B cell (primary cell): ENCODE results near the gene CETP.

Experiments
- EZH2 ChIP-seq: IDR thresholded peaks from 2 replicates; pipeline ENCODE4 v1.6.1; 2012; ENCODE audit warnings: borderline replicate concordance, low read depth, mild to moderate bottlenecking, moderate library complexity, low read length; ENCODE audit not compliant: insufficient read depth, poor library complexity, severe bottlenecking
- TF ChIP-seq, protein P1 (sequence below): fragments of 200-600 bp; IDR thresholded peaks from one replicate; pipeline ENCODE4 v1.8.0; 2022; ENCODE audit warnings: antibody characterized with exemption, mild to moderate bottlenecking

DNA sequence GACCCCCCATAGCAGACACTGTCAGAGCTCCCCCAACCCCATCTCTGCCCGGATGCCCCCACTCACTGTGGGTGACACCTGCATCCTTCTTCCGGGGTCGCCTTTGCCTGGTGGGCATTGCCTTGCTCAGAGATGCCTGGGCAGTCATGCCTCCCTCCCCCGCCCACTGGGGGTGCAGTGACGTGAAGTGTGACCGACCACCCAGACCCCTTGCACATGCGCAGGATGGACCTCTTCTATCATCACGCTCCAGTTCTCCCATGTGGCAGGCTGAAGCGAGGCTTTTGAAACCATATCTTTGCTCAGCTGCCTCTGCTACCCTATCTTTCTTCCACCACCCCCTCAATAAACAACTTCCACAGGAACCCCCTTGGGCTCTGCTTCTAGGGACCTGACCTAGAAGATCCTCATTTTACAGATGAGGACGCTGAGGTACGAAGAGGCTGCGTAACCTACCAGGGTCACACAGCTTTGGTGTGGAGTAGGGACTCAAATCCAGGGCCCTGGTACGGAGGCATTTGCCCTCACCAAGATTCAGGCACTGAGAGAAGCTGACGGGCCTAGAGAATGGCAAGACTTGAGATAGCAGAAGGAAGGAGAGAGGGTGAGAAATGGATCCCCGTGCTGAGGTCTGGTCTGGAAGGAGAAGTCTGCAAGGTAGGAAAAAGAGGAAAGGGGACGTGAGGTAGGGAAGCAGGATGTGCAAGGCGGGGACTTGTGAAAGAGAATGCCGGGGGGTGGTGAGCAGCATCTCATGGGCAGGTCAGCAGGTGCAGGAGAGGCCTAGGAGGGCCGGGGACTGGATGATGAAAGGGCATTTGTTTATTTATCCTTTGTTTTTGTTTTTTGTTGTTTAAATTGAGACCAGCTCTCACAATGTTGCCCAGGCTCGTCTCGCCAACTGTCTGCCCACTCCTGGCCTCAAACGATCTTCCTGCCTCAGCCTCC is 42.0 kb downstream of the CETP start:
- TF ChIP-seq EZH2: no peak
- TF ChIP-seq, protein P1, sequence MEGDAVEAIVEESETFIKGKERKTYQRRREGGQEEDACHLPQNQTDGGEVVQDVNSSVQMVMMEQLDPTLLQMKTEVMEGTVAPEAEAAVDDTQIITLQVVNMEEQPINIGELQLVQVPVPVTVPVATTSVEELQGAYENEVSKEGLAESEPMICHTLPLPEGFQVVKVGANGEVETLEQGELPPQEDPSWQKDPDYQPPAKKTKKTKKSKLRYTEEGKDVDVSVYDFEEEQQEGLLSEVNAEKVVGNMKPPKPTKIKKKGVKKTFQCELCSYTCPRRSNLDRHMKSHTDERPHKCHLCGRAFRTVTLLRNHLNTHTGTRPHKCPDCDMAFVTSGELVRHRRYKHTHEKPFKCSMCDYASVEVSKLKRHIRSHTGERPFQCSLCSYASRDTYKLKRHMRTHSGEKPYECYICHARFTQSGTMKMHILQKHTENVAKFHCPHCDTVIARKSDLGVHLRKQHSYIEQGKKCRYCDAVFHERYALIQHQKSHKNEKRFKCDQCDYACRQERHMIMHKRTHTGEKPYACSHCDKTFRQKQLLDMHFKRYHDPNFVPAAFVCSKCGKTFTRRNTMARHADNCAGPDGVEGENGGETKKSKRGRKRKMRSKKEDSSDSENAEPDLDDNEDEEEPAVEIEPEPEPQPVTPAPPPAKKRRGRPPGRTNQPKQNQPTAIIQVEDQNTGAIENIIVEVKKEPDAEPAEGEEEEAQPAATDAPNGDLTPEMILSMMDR: no peak
